Activated CD4-positive, alpha-beta T cell treated with anti-CD3 and anti-CD28 coated beads, Interleukin-2, amount 50 U/mL, for 24 hours (primary cell): ENCODE results near the gene NUDT14.
A peak's percentile ranks its signal among the peaks of the same experiment; 100 is the strongest.

Source experiments
- DNase-seq, 2 donors: peaks; one replicate each; pipeline ENCODE4 v3.0.0-alpha.2; 2020; ENCODE audit warnings: low read depth in 1 of 2, low spot score in 1 of 2

Gene NUDT14

DNA sequence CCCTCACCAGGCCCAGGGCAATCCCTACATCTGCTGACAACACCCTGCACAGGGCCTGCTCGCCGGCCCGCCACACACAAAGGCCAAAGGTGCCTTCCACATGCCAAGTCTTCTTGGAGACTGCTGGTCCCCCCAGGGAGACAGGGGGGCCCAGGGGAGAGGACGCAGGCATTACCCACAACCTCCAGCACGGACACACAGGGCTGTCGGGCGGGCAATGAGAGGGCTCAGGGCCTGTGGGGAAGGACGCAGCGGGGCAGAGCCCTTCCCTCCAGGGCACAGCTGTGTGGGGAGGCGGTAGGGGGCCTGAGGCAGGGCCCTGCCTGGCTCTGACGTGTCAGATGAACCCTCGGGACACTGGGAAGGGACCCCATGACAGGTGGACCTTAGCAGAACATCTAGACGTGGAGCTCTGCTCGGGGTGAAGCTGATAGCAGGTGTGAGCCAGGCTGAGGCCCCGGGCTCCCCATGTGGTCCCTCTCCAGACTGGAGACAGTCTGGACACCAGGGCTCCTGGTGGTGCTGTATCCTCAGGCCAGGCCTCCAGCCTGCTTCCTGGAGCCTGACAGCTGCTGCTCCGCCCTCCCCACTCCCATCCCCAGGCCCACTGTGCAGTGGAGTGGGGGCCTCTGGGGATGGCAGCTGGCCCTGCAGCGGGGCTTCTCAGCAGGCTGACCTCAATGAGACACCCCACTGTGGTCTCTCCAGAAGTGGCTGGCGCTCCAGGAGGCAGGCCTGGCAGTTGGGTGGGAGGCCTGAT, 31.6 kb upstream of the NUDT14 start:
- no peak for DNase-seq

GRCh38 chr14:105211758-105212089, 30.6 kb upstream of the NUDT14 start:
- no peak for DNase-seq

DNA sequence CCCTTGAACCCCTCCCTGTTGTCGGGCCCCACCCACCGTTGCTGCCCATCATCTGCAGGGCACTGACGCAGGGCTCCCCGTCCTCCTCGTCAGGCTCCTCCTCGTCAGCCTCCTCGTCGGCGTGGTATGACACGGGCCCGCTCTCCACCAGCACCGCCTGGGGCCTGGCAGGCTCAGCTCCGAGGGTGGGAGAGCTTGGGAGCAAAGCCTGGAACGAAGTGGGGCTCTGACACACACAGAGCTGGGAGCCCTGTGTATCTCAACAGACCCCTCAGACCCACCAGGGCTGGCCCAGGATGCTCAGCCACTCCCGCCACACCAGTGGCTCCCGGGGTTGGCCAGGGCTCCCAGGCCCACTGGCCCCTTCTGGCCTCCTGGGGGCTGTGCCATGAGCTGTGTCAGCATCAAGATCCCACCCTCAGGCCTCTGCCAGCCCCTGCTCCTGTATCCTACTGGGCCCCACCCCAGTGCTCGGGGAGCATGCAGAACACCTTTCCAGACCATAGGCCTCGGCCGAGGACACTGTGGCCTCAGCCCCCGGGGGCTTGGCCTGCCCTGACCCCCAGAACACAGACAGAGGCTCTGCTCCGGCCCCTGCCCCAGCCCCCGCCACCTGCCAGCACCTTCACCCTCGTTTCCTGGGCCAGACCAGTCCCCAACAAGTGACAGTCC, 30.1 kb upstream of the NUDT14 start:
- DNase-seq, result no peak

- no peak for DNase-seq
These were observed 29.3 kb upstream of the NUDT14 start for GRCh38 chr14:105210266-105211025.

DNA sequence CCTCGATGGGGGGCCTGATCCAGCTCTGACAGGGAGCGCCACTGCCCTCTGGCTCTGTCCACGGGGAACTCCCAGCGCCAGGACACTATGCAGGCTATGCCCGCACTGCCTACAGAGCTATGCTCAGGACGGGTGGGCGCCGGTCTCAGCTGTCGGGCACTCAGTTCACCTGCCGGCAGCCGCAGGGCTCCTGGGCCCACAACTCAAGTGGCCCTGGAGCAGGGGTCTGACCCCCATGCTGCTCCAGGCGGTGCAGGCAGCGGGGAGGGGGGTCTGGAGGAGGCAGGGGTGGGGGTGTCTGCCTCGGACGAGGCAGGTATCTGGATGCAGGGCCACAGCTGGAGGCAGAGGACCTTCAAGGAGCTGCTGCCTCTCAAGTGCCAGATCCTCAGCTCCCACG, 28.5 kb upstream of the NUDT14 start:
- no peak for DNase-seq

GRCh38 chr14:105209091-105209490, 28.0 kb upstream of the NUDT14 start:
- DNase-seq, result no peak

- DNase-seq, result no peak
These were observed 27.6 kb upstream of the NUDT14 start for GRCh38 chr14:105208738-105209075.

GRCh38 chr14:105207996-105208737, 27.1 kb upstream of the NUDT14 start:
- DNase-seq, result no peak

GRCh38 chr14:105207460-105207901, 26.4 kb upstream of the NUDT14 start:
- DNase-seq, result no peak

GRCh38 chr14:105206873-105207272, 25.8 kb upstream of the NUDT14 start:
- no peak for DNase-seq

DNA sequence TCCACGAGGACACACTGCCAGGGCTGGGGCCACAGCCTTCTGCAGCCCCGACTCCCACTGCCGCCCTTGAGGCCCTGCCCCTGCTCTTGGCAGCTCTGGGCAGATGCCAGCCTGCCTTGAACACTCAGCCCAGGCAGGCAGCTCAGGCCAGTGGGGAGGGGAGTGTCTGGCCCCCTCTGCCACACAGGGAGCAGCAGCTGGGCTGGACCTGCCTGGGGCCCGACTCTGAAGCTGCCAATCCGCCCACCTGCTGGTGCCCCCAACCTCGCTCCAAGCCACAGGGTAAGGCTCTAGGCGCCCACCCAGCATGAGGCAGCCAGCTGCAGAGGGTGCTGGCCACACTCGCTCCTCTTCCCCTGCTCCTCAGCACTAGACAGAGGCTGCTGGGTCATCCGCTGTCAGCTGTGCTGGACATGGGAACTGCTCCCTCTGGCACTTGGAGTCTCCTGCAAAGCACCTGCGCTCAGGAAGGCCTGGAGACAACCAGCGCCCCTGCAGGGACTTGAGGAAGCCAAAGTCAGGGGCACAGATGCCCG, 24.6 kb upstream of the NUDT14 start:
- DNase-seq, result no peak

DNA sequence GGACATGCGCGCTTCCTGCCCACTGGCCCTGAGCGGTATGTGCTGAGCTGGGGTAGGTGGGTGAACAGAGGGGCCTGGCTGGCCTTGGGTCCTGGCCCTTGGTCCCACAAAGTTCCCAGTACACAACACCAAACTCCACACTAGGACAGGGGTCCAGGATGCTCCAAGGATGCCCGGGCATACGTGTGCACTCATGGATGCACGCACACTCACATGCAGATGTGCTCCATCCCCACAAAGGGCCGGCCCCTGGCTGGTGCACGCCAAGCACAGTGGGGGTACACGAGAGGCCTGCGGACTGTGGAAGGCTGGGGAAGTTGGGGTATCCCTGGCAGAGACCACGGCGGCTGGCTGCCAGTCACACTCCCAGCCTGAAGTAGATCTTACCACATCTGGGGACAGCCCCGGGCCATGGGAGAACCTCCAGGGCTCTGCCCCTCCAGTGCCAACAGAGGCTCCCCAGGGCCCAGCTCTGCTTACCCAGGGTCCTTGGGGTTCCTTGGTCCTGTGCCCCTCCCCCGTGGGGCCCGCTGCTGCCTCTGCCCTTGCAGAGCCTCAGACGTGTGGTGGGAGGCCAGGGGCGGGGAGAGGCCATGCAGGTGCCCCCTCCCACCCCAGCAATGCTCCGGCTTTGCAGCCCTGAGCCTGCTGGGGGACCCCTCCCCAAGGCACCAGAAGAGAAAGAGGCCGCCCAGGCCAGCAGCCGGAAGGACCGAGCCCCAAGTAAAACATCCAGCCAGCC, 24.0 kb upstream of the NUDT14 start:
- DNase-seq, result no peak

- DNase-seq, result no peak
These were observed 23.3 kb upstream of the NUDT14 start for GRCh38 chr14:105204206-105204930.

GRCh38 chr14:105203701-105204100, 22.6 kb upstream of the NUDT14 start:
- no peak for DNase-seq

DNA sequence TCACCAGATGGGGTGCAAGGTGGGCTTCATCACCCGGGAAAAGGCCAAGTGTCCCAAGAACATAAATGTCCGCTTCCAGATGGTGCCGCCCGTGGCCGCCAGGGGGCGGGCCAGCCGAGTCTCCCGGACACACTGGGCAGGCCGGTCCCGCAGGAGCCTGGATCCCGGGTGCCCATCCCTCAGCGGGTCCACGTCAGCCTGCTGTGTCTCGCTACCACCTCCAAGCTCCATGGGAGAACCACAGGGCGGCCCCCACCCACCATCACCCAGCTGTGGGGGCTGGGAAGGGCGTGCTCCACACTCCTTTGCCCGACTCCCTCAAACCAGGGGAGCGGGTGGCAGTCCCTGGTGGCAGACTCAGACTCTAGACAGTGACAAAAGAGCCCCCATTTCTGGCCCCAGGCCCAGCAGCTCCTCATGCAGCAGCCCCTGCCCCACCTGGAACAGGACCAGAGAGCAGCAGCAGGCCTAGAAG, 22.0 kb upstream of the NUDT14 start:
- peak in 1 of 2 donors; percentile 45 for DNase-seq

- no peak for DNase-seq
These were observed 20.9 kb upstream of the NUDT14 start for GRCh38 chr14:105201925-105202513.

- DNase-seq, result no peak
These were observed 20.2 kb upstream of the NUDT14 start for GRCh38 chr14:105201156-105201924.

GRCh38 chr14:105200641-105201040, 19.5 kb upstream of the NUDT14 start:
- DNase-seq, result no peak

DNA sequence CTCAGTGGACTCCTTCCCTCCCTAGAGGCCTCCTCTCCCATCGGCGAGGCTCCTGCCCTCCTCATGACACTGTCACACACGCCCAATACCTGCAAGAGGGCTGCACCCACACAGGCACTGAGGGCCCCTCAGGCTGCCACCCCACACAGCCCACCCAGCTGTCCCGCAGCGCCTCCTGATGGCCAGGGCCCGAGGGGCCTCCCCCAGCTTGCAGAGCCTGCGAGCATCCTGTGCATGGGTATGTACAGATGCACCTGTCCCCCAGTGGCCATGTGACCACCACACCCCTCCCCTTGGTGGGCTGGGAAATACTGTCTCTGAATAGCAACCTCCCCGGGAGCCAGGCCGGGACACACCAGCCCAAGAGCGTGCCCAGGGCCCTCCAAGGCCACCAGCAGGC, 19.0 kb upstream of the NUDT14 start:
- DNase-seq, result no peak
